ENCODE measurements around the gene CYS1. TPM values are rescaled to one million over a fixed set of nuclear protein-coding genes. Genes with fewer than 3 reads are reported as not detected.

CYS1 gene
- total and polyA plus RNA-seq, 2 donors (not counting 3 experiments of a cell fraction or from before 2014, with no cell fraction given), result not detected

GRCh38 chr2:10054976-10055375, 25.2 kb downstream of the CYS1 start:
- H3K4me3 ChIP-seq (replicated peaks in 1 of 3; ENCODE audit: insufficient read depth in 1 of 3, low read depth in 1 of 3, low read length in 3 of 3), result no peak overlapping the region
- H4K20me1 ChIP-seq (replicated peaks; ENCODE audit: control insufficient read depth, extremely low read depth, insufficient read depth, low read length), result no peaks in the 10 kb centered on the region
- no peak for TF ChIP-seq POLR2A (IDR thresholded peaks at IDR 0.05; ENCODE audit: low read depth, low read length)
- TF ChIP-seq CTCF (IDR thresholded peaks at IDR 0.05; ENCODE audit: extremely low read depth in 1 of 2, insufficient read depth in 1 of 2, low read depth in 1 of 2, low read length in 2 of 2), result no peak
- TF ChIP-seq JUN (IDR thresholded peaks at IDR 0.05; ENCODE audit: borderline replicate concordance, insufficient read depth, insufficient read length, low read depth), result no peak
- TF ChIP-seq GATA2 (IDR thresholded peaks at IDR 0.05; ENCODE audit: insufficient read depth, insufficient read length, low read depth, low read length), result no peak
- no peak for TF ChIP-seq FOS (IDR thresholded peaks at IDR 0.05; ENCODE audit: borderline replicate concordance, insufficient read depth, low read length)
- no peak for TF ChIP-seq EZH2 (IDR thresholded peaks at IDR 0.05; ENCODE audit: borderline replicate concordance, low read depth, low read length, severe bottlenecking)
- no peak for TF ChIP-seq MAX (IDR thresholded peaks at IDR 0.05; ENCODE audit: insufficient read depth, insufficient read length)
- no peak for TF ChIP-seq POLR2AphosphoS5 (IDR thresholded peaks at IDR 0.05; ENCODE audit: insufficient read depth, low read depth, low read length)
- no peak for TF ChIP-seq MYC (IDR thresholded peaks at IDR 0.05; ENCODE audit: low read depth, low read length)
- DNase-seq (ENCODE audit: low read depth, low spot score) (no peak), FAIRE-seq (no peak)
- H2AFZ ChIP-seq (ENCODE audit: low read depth, low read length), result no peak overlapping the region
- no peak overlapping the region for H3K4me2 ChIP-seq (ENCODE audit: insufficient read depth, low read length)
- intact Hi-C loops (cut with micrococcal nuclease) (no loop called here), dilution Hi-C loops (cut with MboI; ENCODE audit: extremely low pct_ligation_motif_present, low sequenced_read_pairs) (no loop called here)
- no peaks in the 10 kb centered on the region for H3K9me3 ChIP-seq (replicated peaks; ENCODE audit: control insufficient read depth, insufficient read depth, low read length)
- ChIA-PET POLR2A (no interaction called here), CTCF (no interaction called here)
- no peak overlapping the region for H3K9ac ChIP-seq (replicated peaks; ENCODE audit: extremely low read depth, insufficient read depth, low read length)
- no peaks in the 10 kb centered on the region for H3K27me3 ChIP-seq (ENCODE audit: control insufficient read depth in 2 of 2, insufficient read depth in 2 of 2, low read length in 2 of 2)
- no peak overlapping the region for H3K27ac ChIP-seq (ENCODE audit: insufficient read depth, low read depth, low read length)
- no peaks in the 10 kb centered on the region for H3K79me2 ChIP-seq (ENCODE audit: control insufficient read depth, insufficient read depth, low read length)
- peaks cover 0 to 11% of the 10 kb centered on the region in 2 experiments for H3K36me3 ChIP-seq (ENCODE audit: control insufficient read depth in 2 of 2, extremely low read depth in 1 of 2, insufficient read depth in 2 of 2, low read length in 2 of 2)
- H3K4me1 ChIP-seq (ENCODE audit: control insufficient read depth, extremely low read depth, insufficient read depth, low read length), result peaks cover 4% of the 10 kb centered on the region
- no peaks in the 10 kb centered on the region for H3K9me1 ChIP-seq (replicated peaks; ENCODE audit: control insufficient read depth, extremely low read depth, insufficient read depth, low read length)
- no TSS peak for BruUV-seq (replicated peaks)

Data from endothelial cell of umbilical vein (primary cell).